ENCODE data around the gene DPF3. TPM values are rescaled to one million over a fixed set of nuclear protein-coding genes. Genes with fewer than 3 reads are reported as not detected.
A peak's percentile ranks its signal among the peaks of the same experiment; 100 is the strongest.

DPF3 gene
- total and polyA plus RNA-seq, 12 donors, result 0.91 to 6.0 (median 2.9) TPM

- DNase-seq, result no peak
- Histone ChIP-seq H3K27ac (no peak overlapping the region), H3K4me3 (no peak overlapping the region), H3K4me1 (replicated peaks in 1 of 2) (no peaks in the 10 kb centered on the region), H3K27me3 (no peaks in the 10 kb centered on the region), H3K9me3 (replicated peaks in 1 of 3) (no peaks in the 10 kb centered on the region), H3K36me3 (replicated peaks in 1 of 2) (no peaks in the 10 kb centered on the region)
- intact Hi-C loops (cut with DNase I), result no loop called here
- WGBS, 4 donors, result 85 to 93% (median 87%) methylated on average over 5 of the region's 5 CpGs
- no peak for TF ChIP-seq CTCF (IDR thresholded peaks at IDR 0.05)
- no peak for TF ChIP-seq POLR2A (IDR thresholded peaks at IDR 0.05)
These were observed 260.4 kb downstream of the DPF3 start for GRCh38 chr14:72633551-72633950.

DNA sequence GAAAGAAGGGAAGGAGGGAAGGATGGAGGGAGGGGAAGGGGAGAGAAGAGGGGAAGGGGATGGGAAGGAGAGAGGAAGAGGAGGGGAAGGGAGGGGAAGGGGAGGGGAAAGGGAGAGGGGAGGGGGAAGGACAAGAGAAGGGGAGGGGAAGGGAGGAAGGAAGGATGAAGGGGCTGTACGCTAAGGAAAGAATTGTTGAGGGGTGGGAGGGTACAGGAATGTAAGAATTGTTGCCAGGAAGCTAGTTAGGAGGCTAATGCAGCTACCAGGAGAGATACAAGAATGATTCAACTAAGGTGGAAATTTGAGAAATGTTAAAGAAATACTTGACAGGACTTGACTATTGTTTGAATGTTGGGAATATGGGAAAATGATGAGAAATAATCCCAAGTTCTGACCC lies 261.2 kb downstream of the DPF3 start:
- H3K27ac ChIP-seq, result no peak overlapping the region
- TF ChIP-seq POLR2A (IDR thresholded peaks at IDR 0.05) (no peak), CTCF (IDR thresholded peaks at IDR 0.05) (no peak)
- intact Hi-C loops (cut with DNase I), result no loop called here

DNA sequence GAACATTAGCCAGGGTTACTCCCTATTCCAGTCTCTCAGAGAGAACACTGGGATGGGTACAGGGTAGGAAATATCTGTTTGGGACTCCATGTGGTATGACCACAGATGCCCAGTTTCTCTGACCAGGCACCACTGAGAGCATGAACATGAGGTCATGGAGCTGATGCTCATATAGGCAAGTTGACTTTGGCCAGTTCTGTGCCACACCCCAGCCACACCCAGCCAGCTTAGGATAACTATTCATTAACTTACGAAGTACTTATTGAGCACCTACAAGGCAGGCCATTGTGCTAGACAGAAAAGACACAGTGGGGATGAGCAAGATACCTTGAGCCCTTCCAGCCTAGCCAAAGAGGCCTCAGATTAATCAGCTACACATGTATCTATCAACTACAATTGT lies 262.5 kb downstream of the DPF3 start:
- H3K9me3 ChIP-seq (replicated peaks in 1 of 3), result no peaks in the 10 kb centered on the region
- DNase-seq, result peak in 1 of 7 donors; percentile 9
- intact Hi-C loops (cut with DNase I), result no loop called here
- no peak overlapping the region for H3K4me3 ChIP-seq
- no peaks in the 10 kb centered on the region for H3K4me1 ChIP-seq (replicated peaks in 1 of 2)
- 65 to 93% (median 89%) methylated on average over 1 of the region's 1 CpG for WGBS, 4 donors
- no peak for TF ChIP-seq POLR2A (IDR thresholded peaks at IDR 0.05)
- TF ChIP-seq CTCF (IDR thresholded peaks at IDR 0.05), result no peak
- no peaks in the 10 kb centered on the region for H3K36me3 ChIP-seq (replicated peaks in 1 of 2)
- no peak overlapping the region for H3K27ac ChIP-seq
- H3K27me3 ChIP-seq, result no peaks in the 10 kb centered on the region

More for the DNA sequence above, 261.2 kb downstream of the DPF3 start:
- Histone ChIP-seq H3K4me1 (replicated peaks in 1 of 2) (no peaks in the 10 kb centered on the region), H3K36me3 (replicated peaks in 1 of 2) (no peaks in the 10 kb centered on the region), H3K4me3 (no peak overlapping the region), H3K9me3 (replicated peaks in 1 of 3) (no peaks in the 10 kb centered on the region), H3K27me3 (no peaks in the 10 kb centered on the region)
- 59 to 64% (median 62%) methylated on average over 1 of the region's 1 CpG for WGBS, 4 donors
- no peak for DNase-seq

- no peak for TF ChIP-seq CTCF (IDR thresholded peaks at IDR 0.05)
- TF ChIP-seq POLR2A (IDR thresholded peaks at IDR 0.05), result no peak
- H3K4me3 ChIP-seq, result no peak overlapping the region
- DNase-seq, result peak in 2 of 7 donors; percentile 4 to 7
- no peaks in the 10 kb centered on the region for H3K9me3 ChIP-seq (replicated peaks in 1 of 3)
- no peaks in the 10 kb centered on the region for H3K4me1 ChIP-seq (replicated peaks in 1 of 2)
- no peaks in the 10 kb centered on the region for H3K36me3 ChIP-seq (replicated peaks in 1 of 2)
- H3K27ac ChIP-seq, result no peak overlapping the region
- whole genome bisulfite sequencing, 4 donors, result 84 to 92% (median 91%) methylated on average over 4 of the region's 4 CpGs
- no peaks in the 10 kb centered on the region for H3K27me3 ChIP-seq
- intact Hi-C loops (cut with DNase I), result no loop called here
These were observed 263.5 kb downstream of the DPF3 start for GRCh38 chr14:72630374-72630773.

Measured in adrenal gland (tissue), 12 donors.